Right renal cortex interstitium (tissue), 3 donors: ENCODE measurements around the gene PTPN4. TPM values are rescaled to one million over a fixed set of nuclear protein-coding genes. Genes with fewer than 3 reads are reported as not detected.
A peak's percentile ranks its signal among the peaks of the same experiment; 100 is the strongest.

Experiments
- DNase-seq, 3 donors: peaks; one replicate each; pipeline ENCODE4 v3.0.0-alpha.2; 2013; ENCODE audit warnings: low read depth in 3 of 3, low spot score in 2 of 3
- polyA plus RNA-seq, 3 donors: library from polyadenylated mRNA; unstranded; fragments of 120-200 nt; gene quantifications; one replicate each; pipeline ENCODE4 v1.2.1, GENCODE V29; 2013; ENCODE audit not compliant: insufficient read length in 3 of 3

The PTPN4 gene
- polyA plus RNA-seq, 3 donors: 25.1 to 27.4 (median 25.4) TPM

- DNase-seq: no peak
These were observed 86.3 kb downstream of the PTPN4 start for GRCh38 chr2:119846021-119846420.

DNA sequence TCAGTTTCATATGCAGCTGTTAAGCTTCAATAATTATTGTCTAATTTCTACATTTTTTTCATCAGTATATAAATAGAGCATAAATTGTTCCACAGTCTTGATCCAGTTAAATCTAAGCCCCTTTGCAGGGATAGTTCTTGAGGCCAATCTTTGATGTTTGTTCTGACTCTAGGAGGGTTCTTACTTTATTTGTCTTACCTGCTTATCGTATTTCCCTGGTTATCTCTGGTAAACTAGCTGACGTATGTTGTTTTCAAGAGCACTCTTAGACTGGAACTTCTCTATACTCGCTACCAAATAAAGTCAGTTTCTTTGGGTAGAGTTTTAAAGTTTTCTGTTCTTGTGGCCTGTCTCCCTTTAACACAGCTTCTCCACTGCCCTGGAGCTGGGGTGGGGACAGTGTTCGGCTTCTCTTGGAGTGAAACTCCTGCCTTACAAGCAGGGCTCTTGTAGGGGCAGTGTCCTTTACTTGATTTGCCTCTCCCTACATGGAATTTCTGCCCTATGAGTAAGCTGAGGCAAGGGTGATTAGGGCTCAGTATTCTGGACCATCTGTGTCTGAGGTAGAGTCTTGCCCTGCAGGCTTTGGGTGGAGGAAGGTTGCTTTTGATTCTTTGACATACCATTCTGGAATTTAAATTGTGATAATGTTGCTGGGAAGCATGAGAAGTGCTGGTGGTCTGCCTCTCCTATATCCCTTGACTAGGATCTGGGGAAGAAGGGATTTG lies 90.3 kb downstream of the PTPN4 start:
- no peak for DNase-seq

DNA sequence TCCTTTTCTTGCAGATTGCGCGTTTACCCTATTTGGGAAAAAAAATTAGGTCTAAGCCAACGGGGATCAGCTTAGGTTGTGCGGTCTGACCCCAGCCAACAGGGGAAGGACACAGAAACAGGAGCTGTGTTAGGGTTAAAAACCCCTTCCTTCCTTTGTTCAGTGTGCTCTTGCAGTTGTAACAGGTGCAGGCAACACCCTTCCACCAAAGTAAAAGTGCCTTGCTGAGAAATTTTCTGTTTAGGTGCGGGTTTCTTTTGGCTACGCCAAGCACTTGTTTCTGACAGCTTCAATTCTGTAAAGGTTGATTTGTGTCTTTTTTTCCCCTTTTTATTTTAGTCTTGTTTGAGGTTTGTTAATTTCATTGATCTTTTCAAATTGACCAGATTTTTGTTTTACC lies 92.5 kb downstream of the PTPN4 start:
- DNase-seq: no peak

GRCh38 chr2:119853777-119854399 lies 94.2 kb downstream of the PTPN4 start:
- no peak for DNase-seq

- no peak for DNase-seq
These were observed 96.8 kb downstream of the PTPN4 start for GRCh38 chr2:119856469-119856901.

GRCh38 chr2:119857742-119858141 lies 98.0 kb downstream of the PTPN4 start:
- no peak for DNase-seq

DNA sequence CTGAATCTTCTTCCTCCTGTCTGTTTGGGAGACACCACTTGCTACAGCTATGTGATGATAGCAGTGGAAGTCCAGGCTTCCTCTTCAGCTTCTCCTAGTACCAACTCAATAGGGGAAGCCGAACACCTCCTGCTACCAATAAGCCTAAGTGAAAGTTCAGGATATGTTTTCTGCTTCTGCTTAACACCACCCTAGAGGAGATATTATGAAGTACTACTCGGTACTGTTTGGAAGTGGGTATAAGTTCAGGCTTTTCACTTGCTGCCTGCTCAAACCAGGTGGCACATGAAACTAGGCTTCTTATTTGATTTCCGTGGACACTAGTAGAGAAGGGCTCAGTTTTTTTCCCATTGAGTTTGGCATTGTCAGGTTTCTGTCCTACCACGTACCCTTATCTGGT lies 99.8 kb downstream of the PTPN4 start:
- no peak for DNase-seq

DNA sequence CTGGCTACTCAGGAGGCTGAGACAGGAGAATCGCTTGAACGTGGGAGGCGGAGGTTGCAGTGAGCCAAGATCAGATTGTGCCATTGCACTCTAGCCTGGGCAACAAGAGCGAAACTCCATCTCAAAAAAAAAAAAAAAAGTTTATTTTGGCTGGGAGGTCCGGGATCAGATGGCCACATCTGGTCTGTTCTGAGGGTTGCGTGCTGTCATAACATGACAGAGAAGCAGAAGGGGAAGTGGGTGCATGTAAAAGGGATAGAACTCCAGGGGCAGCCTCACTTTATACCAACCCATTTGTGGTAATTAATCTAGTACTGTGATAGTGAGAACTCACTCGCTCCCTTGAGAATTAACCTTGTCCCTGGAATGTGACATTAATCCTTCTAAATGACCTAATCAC lies 101.2 kb downstream of the PTPN4 start:
- DNase-seq: no peak

DNA sequence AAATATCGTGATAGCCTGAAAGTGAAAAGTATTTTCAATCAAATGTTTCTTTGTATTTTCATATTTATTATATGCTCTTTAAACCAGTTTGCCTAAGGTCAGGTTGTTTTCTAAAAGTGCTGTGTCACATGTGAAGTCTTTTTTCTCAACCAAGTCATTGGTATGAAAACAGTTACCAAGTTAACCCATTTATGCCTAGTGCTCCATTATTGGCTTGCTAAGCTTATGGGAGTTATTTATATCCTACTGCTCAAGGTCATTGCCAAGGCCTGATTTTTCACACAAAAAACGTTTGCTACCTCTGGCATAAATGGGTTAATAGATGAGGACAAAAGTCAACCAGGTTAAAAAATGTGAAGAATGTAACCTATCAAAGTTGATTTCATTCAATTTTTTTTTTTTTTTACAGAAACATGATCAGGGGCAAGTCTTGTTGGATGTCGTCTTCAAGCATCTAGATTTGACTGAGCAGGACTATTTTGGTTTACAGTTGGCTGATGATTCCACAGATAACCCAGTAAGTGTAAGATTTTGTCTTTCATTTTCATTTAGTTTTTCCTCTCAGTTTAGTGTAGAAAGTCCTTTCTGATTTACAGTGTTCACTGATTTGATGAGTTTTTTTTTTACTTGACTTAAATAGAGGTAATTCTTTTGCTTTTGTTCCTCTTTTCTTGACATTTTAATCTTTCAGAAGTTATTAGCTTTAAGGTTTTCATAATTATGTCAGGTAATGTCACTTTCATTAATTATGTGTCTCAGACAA lies 102.6 kb downstream of the PTPN4 start:
- no peak for DNase-seq

DNA sequence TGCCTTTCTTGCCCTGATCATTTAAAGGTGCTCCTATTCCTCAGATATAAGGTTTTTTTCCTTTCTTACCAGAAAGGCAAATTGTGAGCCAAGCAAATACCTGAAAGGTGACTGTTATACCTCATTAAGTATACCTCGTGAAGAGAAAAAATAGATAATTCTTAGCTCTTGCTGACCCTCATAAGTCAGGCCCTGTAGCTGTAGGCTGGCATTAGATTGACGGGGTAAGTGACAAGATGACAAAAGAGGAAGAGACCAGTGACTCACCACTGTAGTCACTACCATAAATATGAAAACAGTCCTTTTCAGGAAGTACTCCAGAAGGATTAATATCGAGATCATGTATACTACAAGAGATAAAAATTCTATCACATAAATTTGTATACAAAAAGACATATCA lies 104.6 kb downstream of the PTPN4 start:
- DNase-seq: no peak

DNA sequence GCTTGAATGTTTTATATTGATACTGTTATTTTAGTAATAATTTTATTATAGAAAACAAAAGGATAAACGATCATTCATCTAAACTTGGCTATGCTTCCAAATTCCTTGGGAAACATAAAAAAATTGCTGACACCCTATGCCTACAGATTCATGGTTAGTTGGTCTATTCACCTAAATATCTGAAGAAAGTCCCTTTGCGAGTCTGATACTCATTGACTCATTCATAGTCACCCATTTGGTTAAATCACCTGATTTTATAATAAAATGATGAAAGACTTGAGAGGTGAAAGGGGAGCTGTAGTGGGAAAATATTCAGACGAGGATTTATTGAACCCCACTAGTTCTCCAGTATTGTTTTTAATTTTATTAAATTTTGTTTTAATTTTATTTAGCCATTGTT lies 112.0 kb downstream of the PTPN4 start:
- no peak for DNase-seq

DNA sequence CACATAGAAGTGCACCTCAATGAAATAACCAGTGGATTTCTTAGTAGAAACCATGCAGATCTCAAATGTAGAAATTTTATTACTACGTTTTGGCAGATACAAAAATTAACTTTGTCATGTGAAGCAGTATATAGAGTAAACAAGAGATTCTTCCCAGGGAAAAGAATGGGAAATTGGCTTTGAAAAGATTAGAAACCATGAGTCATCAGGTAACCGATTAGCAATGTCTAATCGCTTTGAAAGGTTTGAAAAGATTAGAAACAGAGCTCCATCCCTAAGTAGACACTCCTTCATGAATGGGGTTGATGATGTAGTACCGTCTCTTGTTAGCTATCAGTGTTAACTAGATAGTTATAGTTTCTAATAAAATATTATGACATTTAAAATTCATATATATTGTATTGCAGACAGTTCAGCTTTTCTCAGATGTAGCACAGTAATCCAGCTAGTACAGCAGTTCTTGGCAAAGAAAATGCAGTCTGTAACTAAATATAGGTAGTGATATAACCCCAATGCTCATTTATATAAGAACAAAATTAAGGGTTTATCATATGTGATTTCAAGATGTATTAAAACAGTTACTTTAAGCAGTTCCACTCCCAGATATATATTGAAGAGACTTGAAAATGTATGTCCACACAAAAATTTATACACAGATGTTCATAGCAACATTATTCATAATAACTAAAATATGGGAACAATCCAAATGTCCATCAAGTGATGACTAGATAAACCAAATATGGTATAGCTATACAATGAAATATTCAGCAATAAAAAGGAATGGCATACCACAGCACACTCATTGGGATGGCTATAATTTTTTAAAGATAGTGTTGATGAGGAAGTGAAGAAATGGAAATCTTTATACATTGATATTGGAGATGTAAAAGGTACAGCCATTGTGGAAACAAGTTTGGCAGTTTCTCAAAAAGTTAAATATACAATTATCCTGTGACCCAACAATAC lies 113.9 kb downstream of the PTPN4 start:
- DNase-seq: no peak

- peak in 1 of 3 donors; percentile 6 for DNase-seq
These were observed 119.8 kb downstream of the PTPN4 start for GRCh38 chr2:119879502-119879901.

- no peak for DNase-seq
These were observed 129.0 kb downstream of the PTPN4 start for GRCh38 chr2:119888680-119889079.

DNA sequence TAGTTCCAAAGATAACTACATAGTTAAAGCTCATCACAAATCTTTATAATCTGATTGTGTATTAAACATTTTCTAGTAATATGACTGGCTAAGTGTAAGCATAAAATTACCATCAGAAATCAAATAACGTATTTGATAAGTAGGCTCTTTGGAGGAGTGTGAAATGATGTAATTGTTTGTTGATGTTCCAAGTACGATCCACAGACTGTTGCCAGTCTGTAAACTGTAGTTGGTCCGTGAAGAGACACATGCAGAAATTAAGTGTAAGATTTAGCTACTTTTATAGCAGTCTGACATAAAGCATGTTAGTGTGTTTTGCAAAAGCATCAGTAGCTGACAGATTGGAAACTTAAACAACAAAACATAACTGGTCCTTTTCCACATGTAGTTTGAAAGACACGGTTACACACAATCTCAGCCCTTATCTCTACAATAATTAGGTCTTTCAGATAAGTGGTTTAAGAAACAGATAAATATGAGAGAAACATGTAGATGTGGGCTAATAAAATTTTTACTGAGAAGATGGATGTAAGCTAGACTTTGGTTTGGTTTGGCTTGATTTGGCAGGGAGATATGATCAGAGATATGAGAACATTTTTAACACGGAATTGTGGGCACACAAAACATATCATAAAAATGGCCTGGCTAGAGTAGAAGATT lies 138.1 kb downstream of the PTPN4 start:
- DNase-seq: no peak

DNA sequence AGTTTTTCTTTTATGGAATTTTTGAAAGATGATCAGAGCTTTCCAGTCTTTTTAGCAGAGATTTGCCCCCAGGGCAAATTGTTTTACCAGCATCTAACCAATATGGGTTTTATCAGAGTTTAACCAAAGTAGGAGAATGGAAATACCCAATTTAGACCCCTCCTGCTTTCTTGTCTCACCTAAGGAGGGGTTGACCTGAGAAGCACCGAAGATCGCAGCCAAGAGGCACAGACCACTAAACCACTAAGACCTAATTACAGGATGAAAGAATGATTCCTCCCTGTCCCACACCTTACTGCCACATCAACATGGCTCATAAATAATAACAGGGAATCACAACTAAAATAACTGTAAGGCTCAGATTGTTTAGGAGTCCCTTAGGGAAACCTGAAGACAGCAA lies 141.3 kb downstream of the PTPN4 start:
- no peak for DNase-seq

- no peak for DNase-seq
These were observed 150.8 kb downstream of the PTPN4 start for GRCh38 chr2:119910566-119910965.

DNA sequence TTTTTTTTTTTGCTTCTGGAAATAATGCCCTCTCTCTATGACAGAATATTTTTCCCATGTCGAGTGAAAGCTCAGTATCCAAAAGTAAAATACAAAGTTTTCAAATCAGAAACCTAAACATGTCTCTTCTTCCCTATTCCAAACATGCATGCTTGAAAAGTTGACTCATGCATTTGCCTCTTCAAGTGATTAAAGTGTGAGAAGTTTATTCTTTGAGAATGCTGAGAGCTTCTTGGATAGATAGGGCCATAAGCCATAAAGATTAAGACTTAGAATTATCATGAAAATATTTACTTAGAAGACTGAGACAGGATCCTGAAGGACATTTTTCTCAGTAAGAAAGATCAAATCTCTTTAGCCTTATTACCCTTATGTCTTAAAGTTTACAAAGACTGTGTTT lies 154.5 kb downstream of the PTPN4 start:
- no peak for DNase-seq

DNA sequence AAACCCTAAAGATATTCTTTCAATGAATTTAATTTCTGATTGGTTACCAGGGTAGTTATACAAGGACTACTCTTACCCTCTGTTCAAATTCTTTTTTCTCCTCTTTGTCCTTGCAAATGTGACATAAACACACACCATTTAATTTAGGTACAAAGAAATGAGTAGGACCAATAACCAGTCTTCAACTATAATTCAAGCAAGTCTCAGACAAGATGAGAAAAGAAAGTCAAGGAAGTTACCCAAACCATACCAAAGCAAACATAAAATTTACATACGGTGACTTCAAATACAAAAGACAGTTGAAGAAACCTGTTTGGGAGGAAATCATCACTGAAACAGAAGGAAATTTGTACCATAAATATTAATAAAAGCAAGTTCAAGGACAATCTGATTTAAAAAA lies 162.1 kb downstream of the PTPN4 start:
- no peak for DNase-seq

GRCh38 chr2:119922699-119923098 lies 163.0 kb downstream of the PTPN4 start:
- no peak for DNase-seq
